HG02763 (cell line): ENCODE data around the gene DNAAF3.
"Not testable (repeated sequence)": the region's sequence is repeated elsewhere in the genome, so short reads cannot be mapped to it uniquely, and the experiment has no call there.

Experiments used
- ATAC-seq: cut with Tn5 transposase; IDR thresholded peaks from one replicate; pipeline ENCODE4 v1.9.1; 2021; ENCODE audit warnings: mild to moderate bottlenecking, moderate library complexity; ENCODE audit not compliant: unreplicated experiment

DNAAF3 gene

GRCh38 chr19:55155784-55156183 is 10.6 kb downstream of the DNAAF3 start:
- ATAC-seq, result not testable (repeated sequence)

- ATAC-seq, result no peak
Measured at GRCh38 chr19:55153652-55154264, 12.7 kb downstream of the DNAAF3 start.

- no peak for ATAC-seq
Measured at GRCh38 chr19:55152017-55152416, 14.4 kb downstream of the DNAAF3 start.

GRCh38 chr19:55149078-55150003 is 17.1 kb downstream of the DNAAF3 start, which contains the start of gene TNNT1:
TNNT1 (minus strand) TSS chr19:55149206; CDS start chr19:55147157, 2,049 bp downstream.
- ATAC-seq, result no peak

GRCh38 chr19:55147545-55148251 is 18.7 kb downstream of the DNAAF3 start:
- no peak for ATAC-seq

- no peak for ATAC-seq
Measured at GRCh38 chr19:55146705-55147273, 19.6 kb downstream of the DNAAF3 start.

GRCh38 chr19:55146078-55146704 is 20.2 kb downstream of the DNAAF3 start:
- no peak for ATAC-seq

GRCh38 chr19:55145232-55145631 is 21.2 kb downstream of the DNAAF3 start:
- ATAC-seq, result no peak

GRCh38 chr19:55141696-55142095 is 24.7 kb downstream of the DNAAF3 start:
- no peak for ATAC-seq

- no peak for ATAC-seq
Measured at GRCh38 chr19:55137915-55138314, 28.5 kb downstream of the DNAAF3 start.

GRCh38 chr19:55136399-55137102 is 29.9 kb downstream of the DNAAF3 start:
- no peak for ATAC-seq

- no peak for ATAC-seq
Measured at GRCh38 chr19:55134736-55135135, 31.7 kb downstream of the DNAAF3 start.

- no peak for ATAC-seq
Measured at GRCh38 chr19:55133639-55134444, 32.6 kb downstream of the DNAAF3 start.

- ATAC-seq, result no peak
Measured at GRCh38 chr19:55132453-55133129, 33.8 kb downstream of the DNAAF3 start.

- ATAC-seq, result no peak
Measured at GRCh38 chr19:55131421-55131820, 35.0 kb downstream of the DNAAF3 start.

- no peak for ATAC-seq
Measured at GRCh38 chr19:55119053-55119452, 47.4 kb downstream of the DNAAF3 start.

- no peak for ATAC-seq
Measured at GRCh38 chr19:55118401-55118991, 47.9 kb downstream of the DNAAF3 start.

GRCh38 chr19:55117663-55118391 is 48.6 kb downstream of the DNAAF3 start:
- ATAC-seq, result peak; percentile 88
